IMR-90 (cell line): ENCODE data around the gene PNMA6F. TPM values are rescaled to one million over a fixed set of nuclear protein-coding genes. Genes with fewer than 3 reads are reported as not detected.
"Not testable (repeated sequence)": the region's sequence is repeated elsewhere in the genome, so short reads cannot be mapped to it uniquely, and the experiment has no call there.

Experiments
- ATAC-seq: fragments of 200-7000 bp; cut with Tn5 transposase; 2 replicates; pipeline ENCODE4 v1.9.1; 2020; ENCODE audit warnings: low read depth, mild to moderate bottlenecking, moderate library complexity
- BruUV-seq: library from RNA; stranded (reverse); fragments of 400-500 nt; replicated peaks from 2 replicates; lab custom pipeline; 2021; lab: Mats Ljungman, UMichigan
- CTCF ChIA-PET: fragments of 300-600 bp; formaldehyde crosslinking; extraction: SDS; loops from one replicate; lab custom pipeline; 2021; ENCODE audit warnings: antibody characterized with exemption; lab: Yijun Ruan, JAX
- POLR2A ChIA-PET: fragments of 300-600 bp; sonication (Branson Sonifier 250); formaldehyde crosslinking; loops from one replicate; lab custom pipeline; 2022; ENCODE audit warnings: antibody characterized with exemption; ENCODE audit not compliant: unreplicated experiment; lab: Charles Lee
- DNase-seq: peaks from one replicate; pipeline ENCODE4 v3.0.0; 2013
- H2AFZ ChIP-seq: replicated peaks from 2 replicates; pipeline ENCODE3; 2013; ENCODE audit warnings: low read length, mild to moderate bottlenecking; ENCODE audit not compliant: poor library complexity
- H2AK5ac ChIP-seq: 2 replicates; pipeline ENCODE4 v1.6.1; 2013; ENCODE audit warnings: low read depth, low read length, inconsistent platforms
- H2AK9ac ChIP-seq: replicated peaks from 2 replicates; pipeline ENCODE3; 2013; ENCODE audit warnings: mild to moderate bottlenecking, low read depth, low read length, moderate library complexity; ENCODE audit not compliant: poor library complexity
- H2BK120ac ChIP-seq: 2 replicates; pipeline ENCODE4 v1.6.1; 2013; ENCODE audit warnings: low read depth, low read length, inconsistent platforms
- H2BK15ac ChIP-seq: 3 replicates; pipeline ENCODE4 v1.6.1; 2013; ENCODE audit warnings: low read depth, low read length, inconsistent platforms
- H2BK20ac ChIP-seq: 2 replicates; pipeline ENCODE4 v1.6.1; 2013; ENCODE audit warnings: low read depth, mild to moderate bottlenecking, inconsistent platforms, low read length, moderate library complexity
- H2BK5ac ChIP-seq: 2 replicates; pipeline ENCODE4 v1.6.1; 2013; ENCODE audit warnings: mild to moderate bottlenecking, low read depth, low read length, inconsistent platforms; ENCODE audit not compliant: poor library complexity, severe bottlenecking
- H3K14ac ChIP-seq: replicated peaks from 2 replicates; pipeline ENCODE4 v1.6.1; 2013; ENCODE audit warnings: low read depth, low read length, inconsistent platforms
- H3K18ac ChIP-seq: 2 replicates; pipeline ENCODE4 v1.6.1; 2013; ENCODE audit warnings: low read depth, low read length, control low read depth
- H3K23ac ChIP-seq: 2 replicates; pipeline ENCODE4 v1.6.1; 2013; ENCODE audit warnings: low read depth, low read length, inconsistent platforms
- H3K27ac ChIP-seq: 2 replicates; pipeline ENCODE4 v1.5.1; 2013; ENCODE audit warnings: mild to moderate bottlenecking, control low read depth, low read length; ENCODE audit not compliant: insufficient read depth
- H3K27me3 ChIP-seq: 2 replicates; pipeline ENCODE4 v1.6.1; 2013; ENCODE audit warnings: low read length; ENCODE audit not compliant: control insufficient read depth, insufficient read depth
- H3K36me3 ChIP-seq: 2 replicates; pipeline ENCODE4 v1.6.1; 2013; ENCODE audit warnings: low read length, mixed read lengths; ENCODE audit not compliant: control insufficient read depth, insufficient read depth
- H3K4ac ChIP-seq: 2 replicates; pipeline ENCODE4 v1.6.1; 2013; ENCODE audit warnings: low read depth, low read length, inconsistent platforms
- H3K4me1 ChIP-seq: 2 replicates; pipeline ENCODE4 v1.6.1; 2013; ENCODE audit warnings: low read length, mixed read lengths; ENCODE audit not compliant: control insufficient read depth, insufficient read depth
- H3K4me2 ChIP-seq: 2 replicates; pipeline ENCODE4 v1.6.1; 2013; ENCODE audit warnings: low read depth, mild to moderate bottlenecking, control low read depth, low read length, moderate library complexity
- H3K4me3 ChIP-seq: 2 replicates; pipeline ENCODE4 v1.5.1; 2013; ENCODE audit warnings: low read depth, mild to moderate bottlenecking, control low read depth, low read length, moderate library complexity; ENCODE audit not compliant: insufficient read depth
- H3K56ac ChIP-seq: 2 replicates; pipeline ENCODE4 v1.6.1; 2013; ENCODE audit warnings: low read length, inconsistent platforms; ENCODE audit not compliant: insufficient read depth; ENCODE audit errors: extremely low read depth
- H3K79me1 ChIP-seq, 2 experiments: 2 replicates each; pipeline ENCODE4 v1.6.1; 2013; ENCODE audit warnings: low read length in 2 of 2, inconsistent platforms in 1 of 2, low read depth in 1 of 2
- H3K9ac ChIP-seq: 2 replicates; pipeline ENCODE4 v1.6.1; 2013; ENCODE audit warnings: low read depth, low read length, control low read depth
- H3K9me1 ChIP-seq: 2 replicates; pipeline ENCODE4 v1.6.1; 2013; ENCODE audit warnings: low read length, inconsistent platforms; ENCODE audit not compliant: insufficient read depth
- H3K9me3 ChIP-seq: 2 replicates; pipeline ENCODE4 v1.6.1; 2013; ENCODE audit warnings: low read length; ENCODE audit not compliant: control insufficient read depth, insufficient read depth
- H4K20me1 ChIP-seq: 2 replicates; pipeline ENCODE4 v1.6.1; 2013; ENCODE audit warnings: low read length, inconsistent platforms; ENCODE audit not compliant: insufficient read depth
- H4K5ac ChIP-seq: 2 replicates; pipeline ENCODE4 v1.6.1; 2013; ENCODE audit warnings: mild to moderate bottlenecking, low read depth, low read length, control low read depth
- H4K8ac ChIP-seq, 2 experiments: 2 replicates each; pipeline ENCODE4 v1.6.1; 2013; ENCODE audit warnings: low read depth in 2 of 2, low read length in 2 of 2, control low read depth in 1 of 2, inconsistent platforms in 1 of 2
- H4K91ac ChIP-seq: 2 replicates; pipeline ENCODE4 v1.6.1; 2013; ENCODE audit warnings: low read depth, low read length, inconsistent platforms; ENCODE audit not compliant: insufficient read depth
- WGBS, 2 experiments: methylation state at CpG; one replicate each; pipeline versions ENCODE4 v1.1.5 to v1.1.7; 2013; ENCODE audit warnings: missing lambda C conversion rate in 2 of 2; ENCODE audit not compliant: insufficient read length in 1 of 2; ENCODE audit errors: extremely low coverage in 2 of 2; 5-methylcytosine and 5-hydroxymethylcytosine counted together
- dilution Hi-C: fragments of 300-500 bp; cut with HindIII; formaldehyde crosslinking; loops from one replicate; pipeline ENCODE4 v1.14.3; 2018; ENCODE audit warnings: low sequenced_read_pairs; ENCODE audit not compliant: unreplicated experiment
- in situ Hi-C: fragments of 300-500 bp; cut with MboI; formaldehyde crosslinking; loops from 3 replicates; pipeline ENCODE4 v1.14.3; 2019; ENCODE audit warnings: low sequenced_read_pairs, inconsistent platforms, mixed read lengths
- intact Hi-C: fragments of 100-400 bp; cut with micrococcal nuclease; formaldehyde crosslinking; loops from 2 replicates; pipeline ENCODE4 v1.10.0; 2022
- polyA plus RNA-seq, 3 experiments: library from polyadenylated mRNA; depleted of rRNA; stranded (reverse); fragments of >200 nt; gene quantifications; 2 replicates each; pipeline ENCODE4 v1.2.3, GENCODE V29; 2012; ENCODE audit warnings: low replicate concordance in 1 of 3
- total RNA-seq: library from RNA; depleted of rRNA; stranded (reverse); fragments of >200 nt; gene quantifications from 2 replicates; pipeline ENCODE4 v1.2.3, GENCODE V29; 2012

The PNMA6F gene
- total and polyA plus RNA-seq, 2 of the 4 experiments (the other 2 are of a cell fraction), result not detected

DNA sequence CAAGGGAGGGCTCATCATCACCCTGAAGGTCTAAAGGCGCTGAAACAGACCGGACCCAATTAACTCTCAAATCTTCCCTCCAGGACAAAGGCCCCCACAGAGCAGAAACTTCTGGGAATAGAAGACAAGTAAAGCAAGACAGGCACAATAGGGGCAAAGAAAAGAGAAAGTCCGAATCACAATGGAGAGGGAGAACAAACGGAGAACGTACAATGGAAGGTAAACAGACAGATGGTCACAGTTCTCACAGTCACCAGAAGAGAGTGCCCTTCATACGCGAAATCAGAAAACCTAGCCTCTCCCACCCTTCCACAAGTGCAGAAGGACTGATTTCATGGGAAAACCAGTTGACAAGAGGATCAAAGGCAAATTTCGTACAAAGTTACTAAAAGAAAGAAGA lies 35.9 kb downstream of the PNMA6F start:
- H2BK15ac ChIP-seq, dilution Hi-C loops, H4K8ac ChIP-seq, POLR2A ChIA-PET, H3K4me1 ChIP-seq, H2AFZ ChIP-seq, H2BK120ac ChIP-seq, in situ Hi-C loops, intact Hi-C loops, H4K91ac ChIP-seq, H2AK5ac ChIP-seq, H3K23ac ChIP-seq, H3K36me3 ChIP-seq, H3K4me2 ChIP-seq, ATAC-seq, DNase-seq, H2AK9ac ChIP-seq, H2BK5ac ChIP-seq, H3K4me3 ChIP-seq, H3K9me3 ChIP-seq, H3K27ac ChIP-seq, H3K9ac ChIP-seq, H4K5ac ChIP-seq, CTCF ChIA-PET, BruUV-seq, H3K14ac ChIP-seq, H3K9me1 ChIP-seq, H3K4ac ChIP-seq, H3K27me3 ChIP-seq, H3K18ac ChIP-seq, H4K20me1 ChIP-seq, H3K79me1 ChIP-seq, H3K56ac ChIP-seq, H2BK20ac ChIP-seq: not testable (repeated sequence)
- WGBS, 2 experiments, result no CpG with 5 or more reads among the region's 8 CpGs

- H3K4ac ChIP-seq, CTCF ChIA-PET, H3K18ac ChIP-seq, H3K36me3 ChIP-seq, DNase-seq, BruUV-seq, H3K23ac ChIP-seq, H3K79me1 ChIP-seq, dilution Hi-C loops, H3K56ac ChIP-seq, H2AK5ac ChIP-seq, H4K8ac ChIP-seq, H2BK20ac ChIP-seq, H3K27me3 ChIP-seq, H3K4me3 ChIP-seq, POLR2A ChIA-PET, H2BK5ac ChIP-seq, H3K27ac ChIP-seq, H3K4me2 ChIP-seq, in situ Hi-C loops, H4K91ac ChIP-seq, H4K20me1 ChIP-seq, ATAC-seq, H2AK9ac ChIP-seq, H3K9me1 ChIP-seq, H3K9me3 ChIP-seq, H3K4me1 ChIP-seq, H3K14ac ChIP-seq, H3K9ac ChIP-seq, H4K5ac ChIP-seq, H2BK120ac ChIP-seq, H2BK15ac ChIP-seq, H2AFZ ChIP-seq, intact Hi-C loops: not testable (repeated sequence)
- WGBS, 2 experiments, result no CpG with 5 or more reads among the region's 8 CpGs
Measured at GRCh38 chrX:153283982-153284381, 37.6 kb downstream of the PNMA6F start.
